Measurements from ENCODE around the gene CASP1. TPM values are rescaled to one million over a fixed set of nuclear protein-coding genes. Genes with fewer than 3 reads are reported as not detected.
A peak's percentile ranks its signal among the peaks of the same experiment; 100 is the strongest.
"Not testable (repeated sequence)": the region's sequence is repeated elsewhere in the genome, so short reads cannot be mapped to it uniquely, and the experiment has no call there.

The CASP1 gene
- total RNA-seq, 1 donor from 2014 or later: 36.7 TPM

DNA sequence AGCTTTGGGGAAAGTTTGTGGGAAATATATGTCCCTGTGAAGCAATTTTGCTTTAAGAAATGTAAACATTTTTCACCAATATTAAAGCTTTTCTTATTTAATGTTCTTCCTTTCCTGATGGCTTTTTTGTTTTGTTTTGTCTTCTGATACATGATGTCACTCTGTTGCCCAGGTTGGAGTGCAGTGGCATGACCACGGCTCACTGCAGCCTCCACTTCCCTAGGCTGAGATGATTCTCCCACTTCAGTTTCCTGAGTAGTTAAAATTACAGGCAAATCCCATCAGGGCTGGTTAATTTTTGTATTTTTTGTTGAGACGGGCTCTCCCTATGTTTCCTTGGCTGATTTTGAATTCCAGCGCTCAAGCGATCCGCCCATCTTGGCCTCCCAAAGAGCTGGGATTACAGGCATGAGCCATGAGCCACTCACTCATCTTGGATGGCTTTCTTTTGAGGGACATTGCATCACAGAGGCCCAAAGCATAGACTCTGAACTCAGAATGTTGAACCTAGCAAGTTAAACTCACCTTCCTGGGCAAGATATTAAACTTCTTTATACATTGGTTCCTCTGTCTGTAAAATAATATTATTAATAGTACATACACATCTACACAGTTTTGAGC is 10.8 kb upstream of the CASP1 start:
- no peak for DNase-seq (ENCODE audit: low spot score)

DNA sequence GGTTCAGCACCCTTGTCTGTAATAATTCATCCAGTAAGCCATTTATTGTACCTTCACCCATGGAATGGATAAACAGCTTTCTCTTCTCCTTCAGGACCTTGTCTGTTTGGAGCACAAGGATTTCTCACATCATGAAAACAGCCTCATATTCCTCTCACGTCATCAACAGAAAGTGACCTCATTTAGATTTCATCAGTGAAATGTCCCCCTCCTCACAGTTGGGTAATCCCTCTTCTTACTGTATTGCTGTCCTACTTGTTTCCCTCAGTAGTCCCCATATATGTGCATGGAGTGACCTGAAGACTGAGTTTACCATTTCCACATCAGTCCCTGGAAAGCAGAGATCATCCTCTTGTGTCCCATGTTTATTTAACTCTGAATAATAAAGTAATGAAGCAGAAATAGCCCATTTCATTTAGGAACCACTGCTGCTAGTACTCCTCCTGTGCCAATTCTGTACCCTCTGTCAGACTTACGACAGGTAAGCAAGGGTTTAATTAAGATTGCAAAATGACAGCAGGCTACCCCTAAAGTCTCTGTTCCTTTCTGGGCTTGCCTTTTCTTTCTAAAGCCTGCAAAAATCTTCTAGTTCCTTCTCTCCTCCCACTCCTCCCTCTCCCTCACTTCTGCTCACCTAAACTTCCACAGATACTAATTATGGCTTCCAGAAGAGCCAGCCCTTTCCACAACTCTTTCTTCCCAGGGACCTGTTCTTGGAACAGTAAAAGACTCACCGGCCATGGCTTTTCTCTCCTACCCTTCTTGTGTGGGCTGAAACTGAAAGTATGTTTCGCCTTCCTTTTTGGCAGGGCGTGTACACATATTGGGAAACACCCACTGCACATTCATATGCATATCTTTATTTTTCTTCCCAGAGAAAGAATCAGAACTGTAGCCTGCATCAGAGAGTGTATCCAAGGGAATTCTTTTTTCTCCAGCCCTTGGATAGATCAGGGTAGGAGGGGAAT is 9.9 kb upstream of the CASP1 start, which contains the start of gene CARD16:
Gene CARD16, minus strand, starts transcription at position 779 of the 968 bp plus-strand sequence. Its CDS starts 38 bp downstream, at position 741.
- peak; percentile 48 for DNase-seq (ENCODE audit: low spot score)

DNA sequence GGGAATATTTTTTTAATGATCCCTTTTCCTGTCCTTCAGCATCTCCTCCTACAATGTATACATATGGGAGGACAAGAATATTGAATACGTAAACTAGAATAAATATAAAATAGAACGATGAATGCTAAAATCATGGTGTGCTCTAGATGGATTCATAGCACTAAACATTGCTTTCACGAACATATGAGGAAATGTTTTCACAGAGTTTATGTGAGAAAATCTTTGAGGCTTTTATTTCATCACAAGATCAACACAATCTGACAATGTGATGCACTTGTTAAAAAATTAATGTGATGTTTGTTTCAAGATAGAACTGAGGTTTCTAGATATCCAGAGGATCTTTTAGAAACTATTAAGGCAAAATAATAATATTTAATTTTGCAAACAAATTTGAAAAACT is 7.2 kb upstream of the CASP1 start:
- DNase-seq (ENCODE audit: low spot score): no peak

DNA sequence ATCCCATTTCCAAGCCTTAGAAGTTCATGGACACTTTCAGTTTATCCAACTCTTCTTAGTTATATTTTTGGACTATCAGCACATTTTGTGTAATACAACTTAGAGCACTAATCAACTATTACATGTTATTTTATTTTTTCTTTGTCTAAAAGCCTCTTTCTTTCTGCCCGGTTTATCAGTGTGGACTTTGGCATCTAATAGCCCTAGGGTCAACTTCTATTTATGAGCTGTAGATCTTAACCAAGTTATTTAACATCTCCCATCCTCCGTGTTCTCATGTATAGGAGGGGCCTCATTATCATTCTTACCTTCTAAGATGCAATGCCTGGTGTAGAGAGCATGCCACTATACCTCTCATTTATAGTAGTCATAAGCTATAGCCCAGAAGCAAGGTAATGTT is 5.8 kb upstream of the CASP1 start:
- DNase-seq (ENCODE audit: low spot score): no peak

DNA sequence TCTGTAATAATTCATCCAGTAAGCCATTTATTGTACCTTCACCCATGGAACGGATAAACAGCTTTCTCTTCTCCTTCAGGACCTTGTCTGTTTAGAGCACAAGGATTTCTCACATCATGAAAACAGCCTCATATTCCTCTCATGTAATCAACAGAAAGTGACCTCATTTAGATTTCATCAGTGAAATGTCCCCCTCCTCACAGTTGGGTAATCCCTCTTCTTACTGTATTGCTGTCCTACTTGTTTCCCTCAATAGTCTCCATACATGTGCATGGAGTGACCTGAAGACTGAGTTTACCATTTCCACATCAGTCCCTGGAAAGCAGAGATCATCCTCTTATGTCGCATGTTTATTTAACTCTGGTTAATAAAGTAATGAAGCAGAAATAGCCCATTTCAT is 556 bp downstream of the CASP1 start:
- not testable (repeated sequence) for DNase-seq (ENCODE audit: low spot score)

DNA sequence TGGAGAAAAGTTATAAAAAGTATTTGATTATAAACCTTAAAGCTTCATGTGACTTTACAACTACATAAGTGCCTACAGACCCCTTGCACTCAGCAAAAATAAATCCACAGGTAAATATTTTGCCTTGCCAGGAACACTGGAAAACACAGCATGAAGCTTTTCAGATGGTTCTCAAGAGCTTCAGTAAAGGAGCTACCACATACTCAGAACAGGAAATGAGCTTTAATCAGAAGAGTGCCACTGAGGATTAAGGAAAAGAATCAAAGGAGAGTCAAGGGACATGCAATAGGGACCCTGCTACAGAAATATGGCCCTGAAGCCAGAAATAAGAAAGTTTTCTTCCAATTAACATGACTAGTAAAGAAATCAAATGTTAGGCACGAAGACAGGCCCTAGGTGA is 1.2 kb downstream of the CASP1 start:
- DNase-seq (ENCODE audit: low spot score): no peak

DNA sequence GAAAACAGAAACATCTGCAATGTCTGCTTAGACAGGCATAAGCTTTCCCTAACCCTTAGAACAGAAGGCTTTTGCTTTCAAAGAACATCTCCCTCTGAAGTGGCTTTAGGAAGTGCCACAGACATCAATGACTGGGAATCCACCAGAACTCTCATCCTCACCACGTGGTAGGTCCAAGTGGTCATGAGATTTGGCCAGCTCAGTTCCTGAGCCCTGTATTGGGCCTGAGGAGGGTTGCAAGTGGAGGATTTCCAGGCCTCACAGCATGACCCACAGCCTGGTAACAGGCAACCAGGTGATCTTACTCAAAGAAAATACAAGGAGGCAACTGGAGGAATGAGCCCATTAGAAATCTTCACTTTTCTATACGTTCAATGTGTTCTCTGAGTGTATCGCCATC is 1.6 kb downstream of the CASP1 start:
- DNase-seq (ENCODE audit: low spot score): no peak

DNA sequence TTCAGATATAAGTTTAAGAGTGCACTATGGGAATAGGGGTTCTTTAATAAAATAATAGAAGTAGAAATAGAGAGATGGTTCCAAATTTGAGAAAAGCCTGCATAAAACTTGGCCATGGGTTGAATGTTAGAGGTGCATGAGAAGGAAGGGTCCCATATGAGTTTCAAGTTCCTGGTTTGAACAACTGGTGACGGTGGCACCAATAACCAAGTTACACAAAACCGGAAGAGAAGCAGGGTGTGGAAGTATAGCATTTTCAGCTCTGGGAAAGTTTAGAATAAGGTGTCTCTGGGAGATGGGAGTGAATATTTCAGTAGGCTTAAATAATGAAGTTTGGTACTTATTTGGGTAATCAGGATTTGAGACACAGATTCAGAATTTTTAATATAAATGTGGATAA is 2.4 kb downstream of the CASP1 start:
- no peak for DNase-seq (ENCODE audit: low spot score)

DNA sequence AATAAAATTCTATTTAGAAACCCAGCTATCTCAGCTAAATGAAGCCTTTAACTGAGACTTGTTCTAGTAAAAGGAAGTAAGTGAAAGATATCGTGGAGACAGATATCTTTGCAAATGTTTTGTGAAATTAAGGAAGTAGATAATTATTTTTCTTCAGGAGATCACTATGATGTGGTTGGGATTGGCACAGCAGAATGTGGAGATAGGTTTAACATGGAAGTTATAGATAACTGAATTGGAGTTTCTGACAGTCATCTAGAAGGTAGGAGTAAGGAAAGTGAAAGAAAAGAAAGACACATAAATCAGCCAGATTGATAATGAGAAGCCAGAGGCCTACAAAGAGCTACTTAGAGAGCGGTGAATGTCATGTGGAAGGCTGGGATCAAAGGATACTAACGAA is 7.3 kb downstream of the CASP1 start:
- DNase-seq (ENCODE audit: low spot score): no peak

DNA sequence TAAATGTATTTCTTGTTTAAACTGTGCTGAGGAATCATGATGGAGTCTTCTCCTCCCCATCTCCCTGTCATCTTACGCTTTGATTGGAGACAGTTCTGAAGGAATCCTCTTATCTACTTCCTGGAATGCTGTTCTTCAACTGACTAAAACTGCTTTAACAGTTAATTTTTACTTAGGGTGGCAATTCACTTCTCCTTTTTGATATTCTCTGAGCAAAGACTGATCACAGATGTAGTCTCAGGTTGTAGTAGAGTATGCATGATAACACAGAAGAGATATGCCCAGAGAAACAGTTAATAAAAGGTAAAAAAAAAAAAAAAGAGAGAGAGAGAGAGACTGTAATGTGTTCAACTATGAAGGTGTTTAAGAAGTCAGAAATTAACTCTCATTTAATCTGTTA is 10.6 kb downstream of the CASP1 start:
- no peak for DNase-seq (ENCODE audit: low spot score)

DNA sequence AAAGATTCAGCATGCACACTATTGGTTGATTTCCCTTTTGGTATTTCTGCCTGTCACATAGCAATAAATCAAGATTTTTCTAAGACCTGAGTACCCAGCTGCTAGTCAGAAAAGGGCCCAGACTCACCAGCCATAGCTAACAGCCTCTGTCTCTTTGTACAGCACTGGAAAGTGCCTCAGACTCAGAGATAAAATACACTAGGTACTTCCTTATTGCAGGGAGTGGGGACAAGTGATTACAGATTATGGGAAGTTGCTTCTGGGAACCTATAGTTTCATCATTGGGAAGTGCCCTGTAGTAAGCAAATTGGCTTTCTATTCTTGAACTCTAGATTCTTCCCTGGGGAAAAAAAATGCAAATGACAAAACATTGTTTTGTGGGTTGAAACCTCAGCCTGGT is 11.9 kb downstream of the CASP1 start, which contains the start of gene CASP5:
Gene CASP5, minus strand, starts transcription at position 166 of the 400 bp plus-strand sequence. Its CDS starts 32 bp downstream, at position 134.
- no peak for DNase-seq (ENCODE audit: low spot score)

DNA sequence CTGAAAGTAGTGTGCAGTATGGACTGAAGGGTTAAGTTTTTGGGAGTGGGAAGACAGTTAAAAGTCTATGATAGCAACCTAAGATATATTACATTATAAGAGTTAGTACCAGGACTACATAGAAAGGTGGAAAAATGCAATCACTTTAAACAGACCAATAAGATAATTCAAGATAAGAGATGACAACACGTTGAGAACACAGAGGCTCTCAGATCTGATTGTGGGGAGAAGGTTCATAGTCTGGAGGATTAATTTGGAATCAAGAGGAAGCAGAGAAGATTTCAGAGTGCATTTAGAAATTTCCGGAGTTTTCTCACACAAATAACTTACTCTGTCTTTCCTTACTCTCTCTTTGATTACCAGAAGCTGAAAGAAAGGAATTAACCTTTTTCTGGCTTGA is 12.4 kb downstream of the CASP1 start:
- DNase-seq (ENCODE audit: low spot score): no peak

DNA sequence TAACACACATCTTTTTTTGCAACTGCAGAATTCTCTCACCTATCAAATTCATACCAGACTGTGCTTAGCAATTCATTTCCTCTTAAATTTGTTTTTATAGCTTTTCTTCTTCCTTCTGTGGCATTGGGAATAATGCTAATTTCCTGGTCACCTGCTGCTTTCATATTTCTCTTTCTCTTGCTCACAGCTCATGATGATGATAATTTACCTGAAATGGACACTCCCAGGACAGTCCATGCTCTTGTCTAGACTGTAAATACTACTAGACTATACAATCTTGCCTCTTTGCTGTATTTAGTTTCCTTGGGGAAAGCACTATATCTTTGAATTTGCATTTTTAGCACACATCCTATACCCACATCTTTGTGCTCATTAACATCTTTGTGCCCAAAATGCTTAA is 27.5 kb downstream of the CASP1 start:
- no peak for DNase-seq (ENCODE audit: low spot score)

DNA sequence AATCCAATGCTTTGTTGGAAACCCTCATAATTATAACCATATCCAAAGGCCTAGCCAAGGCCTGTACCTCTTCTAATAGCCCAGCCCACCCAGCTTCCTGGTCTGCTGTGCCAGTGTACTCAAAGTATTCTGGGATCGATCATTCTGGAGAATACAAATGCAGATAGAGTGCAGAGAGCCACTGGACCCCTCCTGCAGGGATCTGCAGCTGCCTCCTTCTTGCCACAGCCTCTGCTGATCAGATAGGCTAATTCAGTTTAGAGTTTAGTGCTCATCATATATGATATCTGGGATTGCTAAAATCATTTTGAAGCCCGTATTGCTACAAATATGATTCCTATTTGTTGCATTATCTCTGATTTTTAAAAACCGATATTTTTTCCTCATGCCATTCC is 29.5 kb downstream of the CASP1 start:
- no peak for DNase-seq (ENCODE audit: low spot score)

DNA sequence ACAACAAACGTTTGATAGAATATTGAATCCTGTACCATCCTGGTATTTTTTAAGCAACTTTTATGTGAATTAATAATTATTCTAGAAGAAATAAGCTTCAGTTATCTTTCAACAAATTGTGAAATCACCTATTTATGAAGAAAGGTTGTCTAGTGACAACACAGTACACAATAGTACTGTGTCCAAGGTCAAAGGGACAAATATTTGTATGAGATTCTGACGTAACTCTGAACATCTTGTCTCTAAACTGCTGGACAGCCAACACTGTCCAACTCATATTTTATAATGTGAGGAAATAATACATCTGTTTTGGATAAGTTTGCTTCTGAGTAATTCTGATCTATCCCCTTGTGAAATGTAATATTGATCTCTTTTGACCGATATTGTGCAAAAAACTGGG is 30.9 kb downstream of the CASP1 start:
- DNase-seq (ENCODE audit: low spot score): no peak

DNA sequence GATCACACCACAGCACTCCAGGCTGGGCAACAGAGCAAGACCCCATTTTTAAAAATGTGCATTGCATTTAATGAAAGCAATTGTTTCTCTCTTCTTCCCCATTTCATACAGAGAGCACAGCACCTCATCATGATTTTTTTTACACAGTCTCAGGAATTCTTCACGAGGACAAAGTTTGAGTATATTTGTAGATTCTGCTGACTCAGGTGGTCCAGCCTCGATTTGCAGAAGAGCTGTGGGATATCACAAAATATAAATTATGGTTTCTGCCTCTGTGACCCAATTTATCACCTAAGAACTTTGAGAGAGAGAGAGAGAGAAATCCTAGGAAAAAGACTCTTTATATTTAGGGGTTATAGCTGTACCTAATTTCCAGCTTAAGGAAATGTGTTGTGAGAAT is 31.8 kb downstream of the CASP1 start:
- no peak for DNase-seq (ENCODE audit: low spot score)

DNA sequence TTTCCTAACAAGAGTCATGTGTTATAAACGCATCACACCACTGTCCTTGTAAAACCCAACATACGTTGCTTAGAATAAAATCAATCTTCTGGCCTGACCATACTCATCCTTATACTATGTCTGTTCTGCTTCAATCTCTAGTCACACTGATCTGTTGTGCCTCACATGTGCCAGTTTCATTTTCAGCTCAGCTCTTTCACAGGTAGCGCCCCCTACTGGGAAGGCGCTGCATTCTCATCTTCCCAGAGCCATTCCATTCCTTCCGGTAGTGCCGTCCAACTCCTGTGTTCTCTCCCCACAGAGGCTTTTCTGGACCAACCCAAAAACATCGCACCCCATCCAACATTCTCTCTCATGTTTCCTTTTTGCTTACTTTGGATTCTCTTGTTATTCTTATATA is 34.1 kb downstream of the CASP1 start:
- no peak for DNase-seq (ENCODE audit: low spot score)

DNA sequence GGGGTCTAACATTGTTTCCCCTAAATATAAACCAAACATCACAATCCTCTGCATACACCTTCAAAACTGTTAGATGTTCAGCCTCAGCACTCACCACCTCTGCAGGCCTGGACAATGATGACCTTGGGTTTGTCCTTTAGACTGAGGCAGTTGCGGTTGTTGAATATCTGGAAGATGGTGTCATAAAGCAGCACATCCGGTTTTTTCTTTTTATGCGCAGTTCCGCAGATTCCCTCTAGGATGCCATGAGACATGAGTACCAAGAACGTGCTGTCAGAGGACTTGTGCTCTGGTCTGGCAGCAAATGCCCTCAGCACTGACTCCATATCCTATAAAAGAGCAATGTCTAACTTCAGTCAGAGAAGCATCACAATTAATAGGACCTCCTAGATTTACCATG is 34.8 kb downstream of the CASP1 start:
- no peak for DNase-seq (ENCODE audit: low spot score)

DNA sequence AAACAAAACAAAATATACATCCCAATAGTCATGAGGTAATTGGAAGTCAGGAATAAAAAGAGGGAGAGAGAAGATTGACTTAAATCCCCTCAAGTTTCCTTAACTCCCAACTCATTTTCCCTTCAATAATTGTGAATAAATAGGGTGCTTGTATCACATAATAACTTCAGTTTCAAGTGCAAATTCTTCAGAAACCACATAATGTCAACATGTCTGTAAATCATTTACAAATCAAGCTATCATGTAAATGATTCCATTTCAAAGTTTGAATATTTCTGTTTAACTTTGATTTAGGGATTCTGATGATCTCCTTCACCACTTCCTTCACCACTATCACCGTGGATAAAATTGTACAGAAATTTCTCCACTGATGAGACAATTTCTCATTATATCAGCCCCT is 35.2 kb downstream of the CASP1 start:
- no peak for DNase-seq (ENCODE audit: low spot score)

DNA sequence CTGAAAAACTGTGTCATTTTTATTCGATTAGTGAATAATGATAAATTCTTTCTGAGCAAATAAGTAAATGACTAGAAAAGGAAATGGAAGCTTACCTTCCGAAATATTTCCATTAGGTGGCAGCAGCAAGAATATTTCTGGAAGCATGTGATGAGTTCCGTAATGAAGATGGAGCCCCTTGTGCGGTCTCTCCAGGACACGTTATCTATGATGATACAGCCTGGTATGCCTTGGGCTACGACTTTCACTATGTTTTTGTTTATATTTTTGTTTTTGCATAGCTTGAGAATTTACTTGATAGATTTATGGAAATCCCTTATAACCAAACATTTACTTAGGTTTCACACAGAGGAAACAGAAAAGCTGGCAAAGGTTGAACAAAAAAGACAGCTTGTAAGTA is 37.7 kb downstream of the CASP1 start:
- DNase-seq (ENCODE audit: low spot score): no peak

DNA sequence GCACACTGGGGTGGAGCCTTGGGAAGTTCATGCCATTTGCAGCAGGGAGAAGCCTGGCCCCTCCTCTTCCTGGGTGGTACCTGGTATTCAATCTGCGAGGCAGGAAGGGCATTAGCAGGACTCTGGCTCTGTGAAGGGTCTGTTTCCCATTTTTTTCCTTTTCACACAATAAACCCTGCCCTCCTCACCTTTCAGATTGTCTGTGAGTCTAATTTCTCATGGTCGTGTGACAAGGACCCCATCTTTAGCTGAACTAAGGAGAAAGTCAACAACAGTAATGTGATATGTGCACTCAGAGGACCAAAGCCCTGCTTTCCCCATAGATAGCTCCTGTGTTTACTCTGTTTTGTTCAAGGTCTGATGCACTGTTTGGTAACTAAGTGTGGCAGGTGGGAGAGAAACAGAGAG is 39.9 kb downstream of the CASP1 start:
- DNase-seq (ENCODE audit: low spot score): no peak

DNA sequence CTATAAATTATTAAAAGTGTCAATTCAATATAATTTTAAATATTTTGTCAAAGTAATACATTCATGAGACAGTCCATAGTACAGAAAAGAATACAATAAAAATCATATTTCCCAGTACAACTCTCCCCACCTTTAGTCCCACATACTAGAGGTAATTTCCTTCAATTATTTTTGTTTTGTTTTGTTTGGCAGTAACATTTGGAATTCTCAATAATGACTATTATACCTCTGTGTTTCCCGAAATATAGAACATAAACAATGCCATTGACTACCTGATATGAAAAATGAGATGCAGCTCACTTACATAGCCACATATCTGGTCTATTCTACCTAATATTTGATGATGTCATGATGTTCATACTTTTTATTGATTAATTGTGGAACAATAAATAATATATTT is 42.2 kb downstream of the CASP1 start:
- DNase-seq (ENCODE audit: low spot score): no peak

DNA sequence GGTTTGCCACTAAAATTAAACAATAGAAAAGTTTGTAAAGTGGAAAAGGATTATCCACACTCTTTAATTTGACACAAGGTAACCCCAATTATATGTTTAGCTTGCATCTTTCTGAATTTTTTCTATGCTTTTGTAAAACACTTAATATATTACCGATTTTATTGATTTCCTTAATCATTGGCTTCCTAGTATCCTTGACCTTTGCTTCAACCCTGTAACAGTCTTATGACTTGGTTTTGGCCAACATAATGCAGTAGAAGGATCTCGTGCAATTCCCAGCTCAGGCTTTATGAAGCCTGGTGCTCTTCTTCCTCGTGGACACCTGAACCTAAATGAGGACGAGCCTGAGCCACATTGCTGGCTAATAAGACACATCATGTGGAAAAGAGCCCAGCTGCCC is 43.0 kb downstream of the CASP1 start:
- DNase-seq (ENCODE audit: low spot score): no peak
